Measurements from ENCODE around the gene SLC25A3. TPM values are rescaled to one million over a fixed set of nuclear protein-coding genes. Genes with fewer than 3 reads are reported as not detected.
A peak's percentile ranks its signal among the peaks of the same experiment; 100 is the strongest.

SLC25A3 gene
- total and polyA plus RNA-seq, 2 of the 13 experiments (the other 11 are each of a cell fraction or from before 2014, with no cell fraction given) = 292 to 829 TPM

DNA sequence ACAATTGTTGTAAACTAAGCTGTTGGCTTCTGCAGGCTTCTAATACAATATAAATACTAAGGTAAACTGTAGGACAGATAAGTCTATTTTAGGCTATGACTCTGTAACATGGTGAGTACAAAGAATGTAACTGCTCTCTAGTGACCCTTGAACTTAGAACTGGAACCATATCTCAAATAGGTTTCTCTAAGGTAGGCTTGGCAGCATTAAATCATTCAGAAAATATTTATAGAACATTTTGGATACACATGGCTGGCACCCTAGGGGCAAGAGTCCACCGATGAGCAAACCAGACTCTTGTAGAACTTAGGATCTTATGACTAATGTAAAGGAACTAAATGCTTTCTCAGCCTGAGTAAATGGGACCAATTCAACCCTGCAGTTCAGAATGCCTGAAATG lies 19.4 kb upstream of the SLC25A3 start (continued):
- TF ChIP-seq, protein P1, sequence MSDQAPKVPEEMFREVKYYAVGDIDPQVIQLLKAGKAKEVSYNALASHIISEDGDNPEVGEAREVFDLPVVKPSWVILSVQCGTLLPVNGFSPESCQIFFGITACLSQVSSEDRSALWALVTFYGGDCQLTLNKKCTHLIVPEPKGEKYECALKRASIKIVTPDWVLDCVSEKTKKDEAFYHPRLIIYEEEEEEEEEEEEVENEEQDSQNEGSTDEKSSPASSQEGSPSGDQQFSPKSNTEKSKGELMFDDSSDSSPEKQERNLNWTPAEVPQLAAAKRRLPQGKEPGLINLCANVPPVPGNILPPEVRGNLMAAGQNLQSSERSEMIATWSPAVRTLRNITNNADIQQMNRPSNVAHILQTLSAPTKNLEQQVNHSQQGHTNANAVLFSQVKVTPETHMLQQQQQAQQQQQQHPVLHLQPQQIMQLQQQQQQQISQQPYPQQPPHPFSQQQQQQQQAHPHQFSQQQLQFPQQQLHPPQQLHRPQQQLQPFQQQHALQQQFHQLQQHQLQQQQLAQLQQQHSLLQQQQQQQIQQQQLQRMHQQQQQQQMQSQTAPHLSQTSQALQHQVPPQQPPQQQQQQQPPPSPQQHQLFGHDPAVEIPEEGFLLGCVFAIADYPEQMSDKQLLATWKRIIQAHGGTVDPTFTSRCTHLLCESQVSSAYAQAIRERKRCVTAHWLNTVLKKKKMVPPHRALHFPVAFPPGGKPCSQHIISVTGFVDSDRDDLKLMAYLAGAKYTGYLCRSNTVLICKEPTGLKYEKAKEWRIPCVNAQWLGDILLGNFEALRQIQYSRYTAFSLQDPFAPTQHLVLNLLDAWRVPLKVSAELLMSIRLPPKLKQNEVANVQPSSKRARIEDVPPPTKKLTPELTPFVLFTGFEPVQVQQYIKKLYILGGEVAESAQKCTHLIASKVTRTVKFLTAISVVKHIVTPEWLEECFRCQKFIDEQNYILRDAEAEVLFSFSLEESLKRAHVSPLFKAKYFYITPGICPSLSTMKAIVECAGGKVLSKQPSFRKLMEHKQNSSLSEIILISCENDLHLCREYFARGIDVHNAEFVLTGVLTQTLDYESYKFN (CRISPR knock-in tag; conservative IDR thresholded peaks at IDR 0.05) = peak; percentile 88
- TF ChIP-seq ZNF333 (CRISPR knock-in tag; IDR thresholded peaks at IDR 0.05; ENCODE audit: borderline replicate concordance) (no peak), LCORL (IDR thresholded peaks at IDR 0.05) (no peak), LCORL (CRISPR knock-in tag; IDR thresholded peaks at IDR 0.05) (peak; percentile 65; the same call in 1 of the 2 replicates), GTF2F1 (IDR thresholded peaks at IDR 0.05; ENCODE audit: low read length) (no peak), ZEB1 (IDR thresholded peaks at IDR 0.05; ENCODE audit: insufficient replicate concordance, low read depth) (no peak), HOXA3 (CRISPR knock-in tag; IDR thresholded peaks at IDR 0.05) (no peak), RARA (CRISPR knock-in tag; IDR thresholded peaks at IDR 0.05) (peak; percentile 44; the same call in 1 of the 2 replicates), ZNF510 (CRISPR knock-in tag; IDR thresholded peaks at IDR 0.05; ENCODE audit: low read depth) (no peak), ZNF274 (CRISPR knock-in tag; IDR thresholded peaks at IDR 0.05) (no peak), ZSCAN9 (CRISPR knock-in tag; IDR thresholded peaks at IDR 0.05; ENCODE audit: borderline replicate concordance) (no peak), SKIL (CRISPR knock-in tag; IDR thresholded peaks at IDR 0.05; ENCODE audit: borderline replicate concordance) (no peak), HNF4A (CRISPR knock-in tag; IDR thresholded peaks at IDR 0.05) (peak; percentile 83), ZNF768 (CRISPR knock-in tag; IDR thresholded peaks at IDR 0.05) (no peak), PHF21A (CRISPR knock-in tag; IDR thresholded peaks at IDR 0.05) (no peak), CCAR2 (optimal IDR thresholded peaks at IDR 0.05; ENCODE audit: low read depth, low read length) (no peak), SNAPC4 (CRISPR knock-in tag; IDR thresholded peaks at IDR 0.05) (no peak), ZNF138 (CRISPR knock-in tag; IDR thresholded peaks at IDR 0.05; ENCODE audit: low read depth) (no peak)

All from HepG2 (cell line).